HepG2 (cell line): Measurements from ENCODE around the gene MAP3K21. TPM values are rescaled to one million over a fixed set of nuclear protein-coding genes. Genes with fewer than 3 reads are reported as not detected.

ENCODE experiments used
- ATAC-seq: fragments of 200-7000 bp; cut with Tn5 transposase; 3 replicates; pipeline ENCODE4 v1.9.1; 2020; ENCODE audit warnings: mild to moderate bottlenecking, moderate library complexity
- BruUV-seq: library from RNA; stranded (reverse); fragments of 400-500 nt; replicated peaks from 2 replicates; lab custom pipeline; 2021; lab: Mats Ljungman, UMichigan
- CTCF ChIA-PET: fragments of 300-600 bp; formaldehyde crosslinking; extraction: SDS; loops from one replicate; lab custom pipeline; 2021; ENCODE audit warnings: low total read pairs, inconsistent platforms, low intra/inter-chr PET ratio; lab: Yijun Ruan, JAX
- POLR2A ChIA-PET: fragments of 350-600 bp; sonication (Branson Sonifier 250); formaldehyde crosslinking; loops from one replicate; lab custom pipeline; 2020; ENCODE audit warnings: antibody characterized with exemption, inconsistent platforms; lab: Yijun Ruan, JAX
- DNase-seq: peaks from one replicate; pipeline ENCODE4 v3.0.0-alpha.2; 2015; ENCODE audit warnings: low spot score
- FAIRE-seq: peaks from 3 replicates; lab custom pipeline; 2011; peaks lifted over from hg19 to GRCh38; lab: Jason Lieb, UNC
- H2AFZ ChIP-seq: one replicate; pipeline ENCODE4 v1.6.1; 2011; ENCODE audit warnings: low read length, inconsistent platforms
- H3K27ac ChIP-seq: fragments of 300-600 bp; 3 replicates; pipeline ENCODE4 v1.8.0; 2011; ENCODE audit warnings: mixed run types, mild to moderate bottlenecking, mixed read lengths, low read length, inconsistent platforms; ENCODE audit not compliant: insufficient read depth; ENCODE audit errors: extremely low read length
- H3K27me3 ChIP-seq, 2 experiments: fragments of 200-600 bp in 1 of 2; 2 replicates in 1 of 2; 3 replicates in 1 of 2; pipeline versions ENCODE4 v1.6.0 to v1.8.0; 2011; ENCODE audit warnings: low read length in 2 of 2, mild to moderate bottlenecking in 2 of 2, moderate library complexity in 2 of 2, inconsistent platforms in 1 of 2; ENCODE audit not compliant: insufficient read depth in 2 of 2, control insufficient read depth in 1 of 2
- H3K36me3 ChIP-seq, 2 experiments: fragments of 200-600 bp in 1 of 2; replicated peaks in 1 of 2; 2 replicates in 1 of 2; 3 replicates in 1 of 2; pipeline versions ENCODE4 v1.5.1 to v1.8.0; 2011; ENCODE audit warnings: low read length in 2 of 2, inconsistent platforms in 1 of 2; ENCODE audit not compliant: insufficient read depth in 2 of 2, control insufficient read depth in 1 of 2
- H3K4me1 ChIP-seq: 2 replicates; pipeline ENCODE4 v1.5.1; 2012; ENCODE audit warnings: low read length, inconsistent platforms; ENCODE audit not compliant: insufficient read depth
- H3K4me2 ChIP-seq: 2 replicates; pipeline ENCODE4 v1.6.0; 2011; ENCODE audit warnings: low read depth, low read length, inconsistent platforms
- H3K4me3 ChIP-seq, 3 experiments: fragments of 200-600 bp in 1 of 3; sonication (generic), shearing (Covaris generic) in 1 of 3; replicated peaks in 1 of 3; 2 replicates each; pipeline ENCODE4 v1.5.1; 2011 to 2016; ENCODE audit warnings: low read length in 3 of 3, inconsistent platforms in 2 of 3, low read depth in 2 of 3, mild to moderate bottlenecking in 2 of 3, control low read depth in 1 of 3, mixed read lengths in 1 of 3; ENCODE audit not compliant: insufficient read depth in 1 of 3
- H3K79me2 ChIP-seq: one replicate; pipeline ENCODE4 v1.6.1; 2011; ENCODE audit warnings: low read length, inconsistent platforms; ENCODE audit not compliant: insufficient read depth
- H3K9ac ChIP-seq: 2 replicates; pipeline ENCODE4 v1.6.0; 2011; ENCODE audit warnings: mild to moderate bottlenecking, low read depth, low read length, inconsistent platforms; ENCODE audit not compliant: insufficient read depth
- H3K9me3 ChIP-seq: 2 replicates; pipeline ENCODE4 v1.5.1; 2012; ENCODE audit warnings: mild to moderate bottlenecking, low read length
- H4K20me1 ChIP-seq: 2 replicates; pipeline ENCODE4 v1.6.0; 2011; ENCODE audit warnings: inconsistent platforms, mild to moderate bottlenecking, low read length, moderate library complexity; ENCODE audit not compliant: insufficient read depth
- EP300 ChIP-seq, 3 experiments: sonication (generic) in 1 of 3; formaldehyde crosslinking in 1 of 3; IDR thresholded peaks; 2 replicates each; pipeline versions ENCODE4 v1.5.1 to v1.6.1; 2011 to 2020; ENCODE audit warnings: low read depth in 2 of 3, low read length in 2 of 3, borderline replicate concordance in 1 of 3, improper control_type of control experiment in 1 of 3, mild to moderate bottlenecking in 1 of 3, missing genetic modification reagents in 1 of 3, moderate library complexity in 1 of 3
- GPN1 ChIP-seq: sonication (generic); formaldehyde crosslinking; IDR thresholded peaks from 2 replicates; pipeline ENCODE4 v1.5.1; 2020; ENCODE audit warnings: missing genetic modification reagents, borderline replicate concordance
- NR2F1 ChIP-seq, 2 experiments: fragments of 450-650 bp in 1 of 2; formaldehyde crosslinking in 1 of 2; IDR thresholded peaks; 2 replicates each; pipeline versions ENCODE4 v1.5.0 to v1.6.1; 2016 to 2020; ENCODE audit warnings: mild to moderate bottlenecking in 1 of 2, missing compliant biosample characterization in 1 of 2, missing genetic modification reagents in 1 of 2, moderate library complexity in 1 of 2
- POLR2A ChIP-seq, 2 experiments: IDR thresholded peaks; 2 replicates each; pipeline ENCODE4 v1.6.1; 2011; ENCODE audit warnings: low read depth in 2 of 2, low read length in 2 of 2, mild to moderate bottlenecking in 1 of 2, moderate library complexity in 1 of 2; ENCODE audit not compliant: insufficient read depth in 1 of 2
- SIN3A ChIP-seq: IDR thresholded peaks from 2 replicates; pipeline ENCODE4 v1.6.1; 2011; ENCODE audit warnings: low read depth, mild to moderate bottlenecking, control low read depth, low read length, borderline replicate concordance
- ZNF138 ChIP-seq: sonication (generic); formaldehyde crosslinking; IDR thresholded peaks from 2 replicates; pipeline ENCODE4 v1.5.0; 2020; ENCODE audit warnings: mild to moderate bottlenecking, low read depth, missing genetic modification reagents
- ZNF761 ChIP-seq: sonication (generic); formaldehyde crosslinking; conservative IDR thresholded peaks from 2 replicates; pipeline ENCODE4 v1.4.0; 2020; ENCODE audit warnings: mild to moderate bottlenecking, missing genetic modification reagents
- WGBS: methylation state at CpG from one replicate; pipeline ENCODE4 v1.1.6; 2017; ENCODE audit warnings: low lambda C conversion rate; 5-methylcytosine and 5-hydroxymethylcytosine counted together
- in situ Hi-C: cut with HindIII; loops from 2 replicates; pipeline ENCODE4 v1.10.0; 2017; ENCODE audit warnings: low pct_unique_long_range_greater_than_20kb; ENCODE audit not compliant: extremely low pct_ligation_motif_present
- intact Hi-C: fragments of 100-400 bp; cut with micrococcal nuclease; formaldehyde crosslinking; loops from one replicate; pipeline ENCODE4 v1.10.0; 2022; ENCODE audit not compliant: unreplicated experiment
- polyA plus RNA-seq, 8 experiments: library from polyadenylated mRNA; depleted of rRNA in 3 of 8; stranded (reverse) in 7 of 8; unstranded in 1 of 8; fragments of >200 nt; fragmentation: Illumina TruSeq in 4 of 8; extraction: Trizol in 4 of 8; gene quantifications; 2 replicates each; pipeline versions ENCODE4 v1.2.1 to v1.2.3, GENCODE V29; 2011 to 2016; ENCODE audit warnings: low read depth in 4 of 8, missing spikeins in 1 of 8, mixed read lengths in 1 of 8; ENCODE audit not compliant: insufficient read depth in 1 of 8
- total RNA-seq, 5 experiments: library from RNA; depleted of rRNA; stranded (reverse); fragments of >200 nt; fragmentation: Illumina TruSeq; extraction: Trizol; gene quantifications; 2 replicates each; pipeline ENCODE4 v1.2.3, GENCODE V29; 2016; ENCODE audit warnings: low read depth in 1 of 5

The MAP3K21 gene
- total and polyA plus RNA-seq, 2 of the 13 experiments (the other 11 are each of a cell fraction or from before 2014, with no cell fraction given), result not detected

GRCh38 chr1:233327651-233328141, at the start of gene MAP3K21 (continued):
- no peak for TF ChIP-seq NR2F1 (CRISPR knock-in tag; IDR thresholded peaks at IDR 0.05)
- TF ChIP-seq POLR2A (IDR thresholded peaks at IDR 0.05; ENCODE audit: insufficient read depth in 1 of 2, low read depth in 2 of 2, low read length in 2 of 2), result no peak
- no peak for TF ChIP-seq GPN1 (CRISPR knock-in tag)
- no peak for TF ChIP-seq ZNF761

GRCh38 chr1:233278631-233279030, 48.9 kb upstream of the MAP3K21 start:
- POLR2A ChIA-PET, result no interaction called here
- DNase-seq, result no peak
- H3K79me2 ChIP-seq, result no peaks in the 10 kb centered on the region
- H3K27ac ChIP-seq, result no peak overlapping the region
- no peak overlapping the region for H2AFZ ChIP-seq
- no peaks in the 10 kb centered on the region for H3K36me3 ChIP-seq
- no peak for FAIRE-seq
- intact Hi-C loops (no loop called here), in situ Hi-C loops (no loop called here)
- no TSS peak for BruUV-seq
- no peak for TF ChIP-seq EP300 (IDR thresholded peaks at IDR 0.05; ENCODE audit: low read depth in 2 of 2, low read length in 2 of 2)
- no peak for TF ChIP-seq EP300 (CRISPR knock-in tag; IDR thresholded peaks at IDR 0.05; ENCODE audit: borderline replicate concordance)
- no peak for TF ChIP-seq ZNF138
- H3K27me3 ChIP-seq, result no peaks in the 10 kb centered on the region
- WGBS, result 14% methylated on average over 1 of the region's 1 CpG
- no peak overlapping the region for H3K9ac ChIP-seq
- no peaks in the 10 kb centered on the region for H4K20me1 ChIP-seq
- H3K4me3 ChIP-seq, result no peak overlapping the region
- CTCF ChIA-PET, result no interaction called here
- no peaks in the 10 kb centered on the region for H3K4me1 ChIP-seq
- H3K9me3 ChIP-seq, result no peaks in the 10 kb centered on the region
- no peak overlapping the region for H3K4me2 ChIP-seq
- no peak for ATAC-seq

DNA sequence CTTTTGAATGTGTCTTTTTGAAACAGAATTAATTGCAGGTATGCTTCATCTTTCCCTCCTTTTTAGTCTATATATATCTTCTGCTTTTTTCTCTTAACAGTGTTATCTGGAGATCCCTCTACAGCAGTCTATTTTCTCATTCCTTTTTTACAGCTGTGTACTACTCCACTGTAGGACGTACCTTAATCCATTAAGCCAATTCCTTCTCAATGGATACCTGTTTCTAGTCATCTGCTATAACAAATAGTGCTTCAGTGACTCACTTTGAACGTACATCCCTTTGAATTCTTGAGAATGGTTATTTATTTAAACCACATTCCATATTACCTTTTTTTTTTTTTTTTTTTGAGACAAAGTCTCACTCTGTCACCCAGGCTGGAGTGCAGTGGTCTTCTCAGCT, 47.6 kb upstream of the MAP3K21 start:
- H3K36me3 ChIP-seq, result no peaks in the 10 kb centered on the region
- H2AFZ ChIP-seq, result no peak overlapping the region
- H4K20me1 ChIP-seq, result no peaks in the 10 kb centered on the region
- no peak for FAIRE-seq
- BruUV-seq, result no TSS peak
- intact Hi-C loops, result no loop called here
- in situ Hi-C loops, result no loop called here
- POLR2A ChIA-PET, result no interaction called here
- H3K4me2 ChIP-seq, result no peak overlapping the region
- TF ChIP-seq SIN3A, result no peak
- TF ChIP-seq, all 625 proteins: peak for 0
- CTCF ChIA-PET, result no interaction called here
- Histone ChIP-seq H3K27me3 (no peaks in the 10 kb centered on the region), H3K4me1 (no peaks in the 10 kb centered on the region), H3K4me3 (no peak overlapping the region), H3K27ac (no peak overlapping the region), H3K9me3 (no peaks in the 10 kb centered on the region), H3K79me2 (no peaks in the 10 kb centered on the region), H3K9ac (no peak overlapping the region)
- ATAC-seq, result no peak
- DNase-seq, result no peak
- WGBS, result 4% methylated on average over 2 of the region's 2 CpGs
